NCI-H2107 treated with DMSO at 0.1 percent for 48 hours (cell line): Measurements from ENCODE around the gene RSPO4.
"Not testable (repeated sequence)": the region's sequence is repeated elsewhere in the genome, so short reads cannot be mapped to it uniquely, and the experiment has no call there.

ENCODE experiments used
- DNase-seq: peaks from one replicate; lab custom pipeline; 2025; ENCODE audit not compliant: unreplicated experiment; lab: John Stamatoyannopoulos, UW

RSPO4 gene

DNA sequence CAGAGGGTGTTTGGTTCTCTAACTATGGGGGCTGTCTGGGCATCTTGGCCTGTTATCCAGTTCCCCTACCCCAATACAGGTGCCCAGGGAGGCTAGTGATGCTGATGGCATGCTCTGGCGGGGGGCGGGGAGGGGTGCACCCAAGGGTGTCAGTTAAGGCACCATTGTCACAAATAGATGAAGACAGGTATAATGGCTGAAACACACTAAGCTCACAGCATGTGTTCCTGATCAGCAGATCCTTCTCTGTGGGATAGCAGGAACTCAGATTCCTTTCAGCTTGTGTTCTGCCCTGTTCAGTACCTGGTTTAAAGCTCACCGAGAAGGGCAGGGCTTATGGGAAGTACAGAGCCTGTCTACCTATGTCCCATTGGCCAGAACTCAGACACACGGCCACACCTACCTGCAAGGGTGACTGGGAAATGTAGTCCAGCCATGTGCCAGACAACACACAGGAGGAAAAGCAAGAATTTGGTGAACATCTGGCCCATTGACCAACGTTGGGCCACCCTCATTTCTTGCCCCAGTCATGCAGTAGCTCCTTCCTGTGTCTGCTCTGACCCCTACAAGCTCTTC, 3.4 kb upstream of the RSPO4 start:
- DNase-seq: no peak

DNA sequence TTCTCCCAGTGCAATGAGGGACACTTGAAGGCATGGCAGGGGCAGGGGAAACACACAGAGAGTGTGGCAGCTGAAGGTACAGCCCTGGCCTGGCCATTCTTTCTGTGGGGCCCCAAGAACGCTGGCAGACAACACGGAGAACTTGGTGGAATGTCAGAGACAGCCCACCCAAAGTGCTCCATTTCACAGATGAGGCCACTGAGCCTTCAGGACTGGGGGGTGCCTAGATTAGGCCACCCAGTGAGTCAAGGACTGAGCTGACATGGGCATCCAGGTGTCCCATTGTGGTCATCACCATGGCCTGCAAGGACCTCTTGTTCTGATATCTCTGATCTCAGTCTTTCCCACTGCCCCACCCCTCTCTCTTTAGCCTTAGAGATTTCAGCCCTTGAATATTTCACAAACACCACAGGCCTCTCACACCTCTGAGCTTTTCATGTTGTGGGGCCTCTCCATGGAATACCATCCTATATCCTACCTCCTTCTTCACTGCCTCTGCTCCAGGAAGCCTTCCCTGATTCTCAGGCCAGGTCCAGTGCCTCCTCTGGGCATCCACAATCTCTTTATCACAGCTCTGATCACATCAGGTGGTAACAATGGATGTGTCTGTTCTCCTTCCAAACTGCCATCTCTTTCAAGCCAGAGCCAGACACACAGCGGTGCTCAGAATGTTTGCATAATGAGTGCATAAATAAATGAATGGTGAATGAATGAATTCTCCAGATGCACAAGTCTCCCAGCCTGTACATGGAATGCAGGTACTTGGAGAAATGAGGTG, 2.0 kb upstream of the RSPO4 start:
- no peak for DNase-seq

DNA sequence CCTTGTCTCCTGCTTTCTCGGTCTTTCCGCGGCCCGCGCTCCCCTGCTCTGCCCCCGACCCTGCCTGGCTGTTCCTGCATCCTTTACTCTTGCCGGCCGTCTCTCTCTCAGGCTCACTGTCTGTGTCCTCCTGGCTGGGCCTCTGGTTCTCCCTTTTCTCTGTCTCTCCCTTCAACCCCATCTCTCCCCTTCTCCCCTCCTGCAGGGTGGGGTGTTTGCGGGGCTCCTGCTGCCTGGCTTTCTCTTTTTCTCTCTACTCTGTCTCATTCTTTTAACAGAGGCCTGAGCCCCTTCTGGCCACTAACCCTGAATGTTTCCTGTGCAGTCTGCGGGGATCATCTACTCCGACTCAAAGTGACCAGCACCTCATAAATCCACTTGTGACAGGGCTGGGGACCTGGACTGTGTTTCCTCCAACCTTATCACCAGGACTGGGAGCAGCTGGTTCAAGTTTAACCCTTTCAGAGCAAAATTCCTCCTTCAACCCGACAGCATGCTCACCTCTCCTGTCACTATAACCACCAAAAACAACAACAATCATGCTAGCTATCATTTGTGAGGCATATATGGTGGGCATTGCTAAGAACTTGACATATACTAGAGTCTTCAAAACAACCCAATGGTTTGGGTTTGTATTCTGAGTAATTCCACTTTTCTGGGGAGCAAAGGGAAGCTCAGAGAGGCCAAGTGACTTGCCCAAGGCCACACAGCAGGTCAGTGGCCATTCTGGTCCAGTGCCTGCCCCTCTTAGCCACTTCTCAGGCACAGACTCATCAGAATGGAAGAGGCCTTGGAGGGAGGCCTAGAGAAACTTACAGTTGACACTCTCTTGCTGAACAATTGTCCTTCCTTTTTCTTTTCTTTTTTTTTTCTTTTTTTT, 811 bp upstream of the RSPO4 start:
- DNase-seq: no peak

DNA sequence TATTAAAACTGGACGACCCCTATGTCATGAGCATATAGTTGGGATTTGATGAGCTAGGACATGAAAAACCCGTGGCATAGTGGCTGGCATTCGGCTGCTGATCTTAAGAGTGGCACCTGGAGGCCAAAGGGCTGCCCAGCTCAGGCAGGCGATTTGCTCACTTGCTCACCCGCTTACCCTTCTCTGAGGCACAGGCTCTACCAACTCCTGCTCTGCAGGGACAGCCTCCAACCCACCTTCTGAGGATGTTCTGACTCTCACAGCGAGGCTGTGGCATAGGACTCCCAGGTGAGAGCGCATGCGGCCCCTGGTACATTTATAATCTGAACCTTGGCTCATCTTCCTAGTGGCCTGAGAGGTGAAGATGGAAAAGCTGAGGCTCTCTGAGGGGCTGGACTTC, 995 bp downstream of the RSPO4 start:
- no peak for DNase-seq

DNA sequence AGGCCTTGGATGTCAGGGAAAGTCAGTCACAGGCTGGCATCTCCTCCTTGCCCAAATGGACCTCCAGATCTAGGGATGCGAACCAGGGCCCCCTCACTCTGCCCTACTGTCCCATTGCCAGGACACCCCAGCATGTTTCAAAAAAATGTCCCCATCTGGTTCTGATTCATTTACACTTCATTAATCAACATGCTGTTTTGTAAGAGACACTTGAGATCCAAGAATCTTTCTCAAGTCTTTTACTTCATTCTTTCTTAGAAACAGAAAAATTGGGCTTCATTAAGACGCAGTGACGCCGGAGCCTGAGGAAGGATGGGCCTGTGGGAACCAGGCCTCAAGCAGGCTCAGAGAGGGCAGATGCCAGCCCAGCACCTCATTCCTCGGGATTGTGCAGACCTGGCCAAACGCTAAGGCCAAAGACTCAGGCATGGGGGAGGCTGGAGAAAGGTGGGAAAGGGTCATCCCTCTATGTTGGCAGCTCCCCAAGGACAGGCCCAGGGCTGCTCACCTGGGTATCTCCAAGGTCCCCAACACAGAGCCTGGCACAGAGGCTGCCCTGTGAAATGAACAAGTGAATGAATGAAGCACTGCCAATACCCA, 3.8 kb downstream of the RSPO4 start:
- DNase-seq: no peak

DNA sequence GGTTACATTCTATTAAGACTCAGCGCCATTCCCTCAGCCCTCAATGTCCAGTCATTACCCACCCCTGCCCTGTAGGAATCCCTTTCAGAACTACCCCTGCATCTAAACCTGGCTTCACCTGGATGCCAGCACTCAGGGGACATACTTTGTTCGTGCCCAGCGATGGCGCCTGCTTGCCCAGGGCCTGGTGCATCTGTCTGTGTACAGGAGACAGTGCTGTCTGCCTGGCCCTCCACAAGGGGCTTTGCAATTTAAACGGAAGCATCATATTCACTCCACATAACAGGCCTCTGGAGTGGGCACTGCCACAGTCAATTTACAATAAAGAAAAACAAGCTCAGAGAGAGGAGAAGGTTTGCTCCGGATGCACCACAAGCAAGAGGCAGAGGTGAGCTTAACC, 4.6 kb downstream of the RSPO4 start:
- DNase-seq: no peak

DNA sequence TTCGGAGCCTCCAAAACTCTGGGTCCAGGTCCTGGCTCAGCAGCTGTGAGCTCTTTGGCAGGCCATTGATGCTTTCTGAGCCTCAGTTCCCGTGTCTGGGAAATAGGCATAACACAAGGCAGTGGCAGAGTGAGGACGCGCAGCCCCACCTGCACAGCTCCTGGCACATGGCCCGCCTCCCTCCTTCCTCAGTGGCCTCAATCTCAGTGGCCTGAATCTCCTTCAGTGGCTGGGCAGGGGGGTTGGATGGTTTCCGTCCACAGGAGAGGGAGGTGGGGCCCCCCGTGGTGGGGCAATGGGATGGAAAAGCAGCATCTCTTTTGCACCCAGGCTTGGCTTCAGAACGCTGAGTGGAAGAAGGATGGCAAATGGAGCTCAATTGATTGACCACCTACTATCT, 5.1 kb downstream of the RSPO4 start:
- no peak for DNase-seq

DNA sequence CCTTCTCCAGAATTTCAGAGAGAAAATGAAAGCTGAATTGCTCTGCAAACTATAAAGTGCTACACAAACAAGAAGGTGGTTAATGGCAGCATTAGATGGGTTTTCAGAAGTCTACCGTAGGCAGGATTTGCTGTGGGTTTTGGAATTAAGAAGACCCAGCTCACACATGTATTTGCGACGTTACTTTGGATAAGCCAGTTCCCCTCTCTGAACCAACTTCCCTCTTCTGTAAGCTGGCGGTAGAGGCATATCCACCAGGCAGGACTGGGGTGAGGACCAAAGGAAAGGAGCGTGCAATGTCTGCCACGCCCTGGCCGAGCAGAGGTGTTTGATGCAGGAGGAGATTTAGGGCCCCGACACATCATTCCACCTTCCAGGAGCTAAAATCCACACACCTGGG, 6.9 kb downstream of the RSPO4 start:
- no peak for DNase-seq

DNA sequence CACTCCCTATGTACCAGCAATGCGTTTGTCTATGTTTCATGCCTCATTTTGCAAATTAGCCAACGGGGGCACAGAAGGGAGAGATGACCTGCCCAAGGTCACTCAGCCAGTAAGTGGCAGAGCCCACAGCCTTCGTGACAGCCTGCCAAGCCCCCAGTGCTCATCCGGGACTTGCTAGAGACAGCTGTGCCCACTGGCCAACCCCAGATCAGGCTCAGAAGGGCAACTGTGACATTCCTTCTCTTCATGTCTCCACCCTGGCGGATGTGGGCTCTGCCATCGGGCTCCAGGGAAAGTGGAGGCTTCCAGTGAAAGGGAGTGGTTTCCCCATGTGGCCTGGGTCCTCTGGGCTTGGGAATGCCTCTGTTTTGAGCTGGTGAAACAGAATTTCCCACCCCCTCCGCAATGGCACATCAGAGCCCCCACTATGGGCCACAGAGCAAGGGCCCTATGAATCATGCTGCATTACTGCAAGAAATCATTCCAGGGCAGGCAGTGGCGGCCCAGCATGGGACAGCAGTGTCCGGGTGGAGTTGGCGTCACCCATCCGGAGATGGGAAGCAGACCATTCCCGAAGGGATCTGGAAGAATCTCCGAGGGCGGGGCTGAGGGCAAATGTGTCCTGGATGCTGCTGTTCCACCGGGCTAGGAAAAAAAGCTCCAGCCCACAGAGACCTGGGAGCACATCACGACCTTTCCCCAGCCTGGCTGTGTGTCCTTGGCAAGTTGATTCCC, 9.1 kb downstream of the RSPO4 start:
- no peak for DNase-seq

DNA sequence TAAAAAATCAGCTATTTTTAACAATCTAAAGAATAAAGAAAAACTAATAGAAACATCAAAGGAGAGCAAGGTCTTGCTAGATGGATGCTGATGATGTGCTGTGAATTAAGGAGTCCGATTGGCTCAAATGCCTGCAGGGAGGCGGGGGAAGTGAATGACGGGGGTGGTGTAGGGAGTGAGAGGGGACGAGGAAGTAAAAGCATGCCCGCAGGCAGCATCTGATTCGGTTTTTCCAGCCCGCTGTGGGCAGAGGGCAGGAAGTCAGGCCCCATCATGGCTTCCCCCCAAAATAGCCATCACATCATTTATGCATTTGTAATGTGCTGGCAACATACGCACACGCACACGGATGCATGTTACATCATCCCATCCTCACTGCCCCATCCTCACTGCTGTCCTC, 10.3 kb downstream of the RSPO4 start:
- no peak for DNase-seq

DNA sequence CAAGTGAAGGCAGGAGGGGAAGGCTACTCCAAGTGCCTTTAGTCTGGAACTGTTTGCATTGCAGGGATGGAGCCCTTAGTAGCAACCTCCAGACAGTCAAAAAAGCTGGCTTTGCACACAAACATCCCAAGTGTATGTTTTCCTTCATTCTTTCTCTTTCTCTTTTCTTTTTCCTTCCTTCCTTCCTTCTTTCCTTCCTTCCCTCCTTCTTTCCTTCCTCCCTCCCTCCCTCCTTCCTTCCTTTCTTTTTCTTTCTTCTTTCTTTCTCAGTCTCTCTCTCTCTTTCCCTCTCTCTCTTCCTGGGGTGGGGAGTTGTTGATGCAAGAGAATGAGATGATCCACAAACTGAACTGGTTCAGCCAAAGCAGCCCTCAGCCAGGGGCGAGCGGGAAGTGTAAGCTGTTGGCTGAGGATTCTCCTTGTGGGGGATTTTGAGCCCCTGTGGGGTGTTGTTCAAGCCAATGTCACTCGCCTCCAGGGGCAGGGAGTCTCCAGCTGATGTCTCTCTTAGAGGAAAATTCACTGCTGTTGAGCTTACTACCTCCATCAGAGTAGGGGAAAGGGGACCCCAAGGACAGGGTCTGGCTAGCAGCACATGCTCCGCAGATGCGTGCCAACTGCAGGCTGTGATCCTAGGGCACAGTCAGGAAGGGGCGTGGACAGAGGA, 11.7 kb downstream of the RSPO4 start:
- no peak for DNase-seq

DNA sequence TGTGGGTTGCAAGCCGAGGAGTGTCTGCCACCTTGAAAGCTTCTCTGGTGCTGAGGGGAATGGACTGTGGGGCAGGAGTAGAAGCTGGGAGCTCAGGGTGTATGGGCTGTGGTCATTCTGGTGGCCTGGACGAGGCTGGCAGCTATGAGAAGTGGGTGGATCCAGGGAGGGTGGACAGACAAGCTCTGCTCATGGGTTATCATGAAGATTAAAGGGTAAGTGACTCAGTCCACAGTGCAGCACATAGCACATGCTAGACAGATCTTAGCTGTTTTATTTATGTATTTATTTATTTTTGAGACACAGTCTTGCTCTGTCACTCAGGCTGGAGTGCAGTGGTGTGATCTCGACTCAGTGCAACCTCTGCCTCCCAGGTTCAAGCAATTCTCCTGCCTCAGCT, 13.8 kb downstream of the RSPO4 start:
- no peak for DNase-seq

DNA sequence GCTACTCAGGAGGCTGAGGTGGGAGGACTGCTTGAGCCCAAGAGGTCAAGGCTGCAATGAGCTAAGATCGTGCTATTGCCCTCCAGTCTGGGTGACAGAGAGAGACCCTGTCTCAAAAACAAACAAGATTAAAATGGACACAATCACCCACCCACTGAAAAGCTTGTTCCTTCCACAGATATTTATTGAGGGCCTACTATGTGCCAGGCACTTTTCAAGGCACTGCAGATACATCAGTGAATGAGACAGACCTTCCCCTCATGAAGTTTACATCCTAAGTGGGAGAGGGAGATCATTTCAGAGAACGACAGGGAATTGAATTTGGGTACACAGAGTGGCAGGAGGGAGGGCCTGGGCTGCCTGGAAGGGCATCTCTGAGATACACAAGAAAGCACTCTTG, 14.4 kb downstream of the RSPO4 start:
- DNase-seq: no peak

DNA sequence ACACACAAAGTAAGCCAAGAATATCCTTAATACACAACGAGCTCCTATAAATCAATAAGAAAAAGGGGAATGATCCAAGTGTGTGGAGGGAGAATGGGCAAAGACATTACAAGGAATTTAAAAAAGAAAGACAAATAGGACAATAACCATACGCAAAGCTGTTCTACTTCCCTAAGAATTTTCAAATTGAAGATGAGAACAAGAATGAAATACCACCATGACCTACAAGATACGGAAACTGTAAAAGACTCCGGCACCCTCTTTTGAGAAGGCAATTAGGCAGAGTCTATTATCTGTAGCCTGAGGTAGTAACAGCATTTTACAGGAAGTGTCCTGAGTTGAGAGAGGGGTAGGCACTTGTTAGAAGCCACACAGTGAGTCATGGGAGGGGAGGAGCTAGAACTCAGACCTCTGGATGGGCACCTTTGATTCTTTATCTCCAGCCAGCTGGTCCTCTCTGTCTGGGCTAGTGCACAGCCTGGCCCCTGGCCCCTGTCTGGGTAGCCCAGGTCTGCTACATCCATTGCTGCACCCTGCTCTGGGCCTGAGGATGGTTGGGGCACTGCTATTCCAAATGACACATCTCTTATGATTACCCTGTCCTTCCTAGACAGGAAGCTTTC, 15.3 kb downstream of the RSPO4 start:
- no peak for DNase-seq

DNA sequence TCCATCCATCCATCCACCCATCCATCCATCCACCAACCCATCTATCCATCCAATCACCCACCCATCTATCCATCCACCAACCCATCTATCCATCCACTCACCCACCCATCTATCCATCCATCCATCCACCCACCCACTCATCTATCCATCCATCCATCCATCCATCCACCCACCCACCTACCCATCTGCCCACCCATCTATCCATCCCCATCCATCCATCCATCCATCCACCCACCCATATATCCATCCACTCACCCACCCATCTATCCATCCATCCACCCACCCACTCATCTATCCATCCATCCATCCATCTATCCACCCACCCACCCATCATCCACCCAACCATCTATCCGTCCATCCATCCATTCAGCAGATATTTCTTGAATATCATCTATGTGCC, 17.1 kb downstream of the RSPO4 start:
- not testable (repeated sequence) for DNase-seq

DNA sequence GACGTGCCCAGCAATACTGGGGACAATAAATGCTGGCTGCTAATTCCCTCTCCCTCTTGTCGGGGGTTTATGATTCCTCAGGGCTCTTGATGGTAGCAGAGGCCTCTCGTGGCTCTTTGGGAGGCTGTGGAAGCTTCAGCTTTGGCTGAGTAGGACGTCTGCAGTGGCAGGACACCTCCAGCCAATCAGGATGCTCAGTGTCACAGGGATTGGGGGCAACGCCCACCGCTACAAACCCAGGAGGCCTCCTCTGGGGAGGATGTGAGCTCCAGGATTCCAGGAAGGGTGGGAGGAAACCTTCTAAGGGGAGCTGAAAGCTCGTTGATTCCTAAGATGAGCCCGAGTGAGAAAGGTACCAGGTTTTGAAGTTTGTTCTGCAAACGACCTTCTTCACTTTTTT, 19.4 kb downstream of the RSPO4 start:
- DNase-seq: no peak

DNA sequence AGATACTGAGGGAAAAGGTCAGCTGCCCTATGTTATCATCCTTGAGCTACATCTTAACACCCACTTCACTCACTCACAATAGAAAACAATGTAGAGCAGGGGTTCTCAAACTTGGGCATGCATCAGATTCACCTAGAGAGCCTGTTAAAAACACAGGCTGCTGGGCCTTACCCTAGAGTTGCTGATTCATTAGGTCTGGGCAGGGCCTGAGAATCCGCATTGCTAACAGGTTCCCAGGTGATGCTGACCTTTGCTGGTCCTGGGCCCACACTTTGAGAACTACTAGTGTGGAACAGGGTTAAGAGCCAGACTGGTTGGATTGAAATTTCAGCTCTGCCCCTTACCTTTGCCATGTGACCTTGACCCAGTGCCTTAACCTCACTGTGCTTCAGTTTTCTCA, 25.1 kb downstream of the RSPO4 start:
- DNase-seq: no peak

DNA sequence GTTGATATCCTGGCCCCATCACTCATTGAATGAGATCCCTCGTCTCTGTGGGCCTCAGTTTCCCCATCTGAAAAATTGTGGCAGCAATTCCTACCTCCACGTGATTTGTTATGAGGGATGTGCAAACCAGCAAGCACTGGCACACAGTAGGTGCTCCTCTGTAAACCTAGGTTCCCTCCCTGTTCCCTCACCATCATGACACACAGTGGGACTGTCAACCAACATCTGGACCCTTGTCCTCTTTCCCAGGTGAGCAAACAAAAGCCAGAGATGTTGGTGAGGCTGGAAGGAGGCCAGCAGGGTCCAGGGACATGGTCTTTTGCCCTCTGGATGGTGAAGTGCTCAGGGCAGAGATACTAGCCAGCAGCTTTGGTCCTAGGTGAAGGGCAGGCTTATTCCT, 26.1 kb downstream of the RSPO4 start:
- no peak for DNase-seq

DNA sequence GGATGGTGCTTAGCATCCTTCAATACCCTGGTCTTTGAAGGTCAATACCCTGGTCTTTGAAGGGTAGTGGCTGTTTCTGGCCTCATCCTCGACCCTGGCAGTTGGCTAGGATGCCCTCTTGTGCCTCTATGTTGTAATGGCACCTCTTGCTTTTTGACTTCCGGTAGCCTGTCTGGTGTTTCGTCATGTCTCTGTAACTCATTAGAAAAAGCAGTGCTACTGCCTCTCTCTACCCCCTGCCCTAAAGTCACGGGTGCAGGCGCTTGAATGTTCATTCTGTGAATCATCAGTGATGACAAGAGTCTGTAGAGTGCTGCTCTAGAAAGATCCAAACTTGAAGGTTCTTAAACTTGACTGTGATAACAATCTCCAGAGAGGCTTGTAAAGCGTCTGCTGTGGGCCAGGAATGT, 28.3 kb downstream of the RSPO4 start:
- no peak for DNase-seq

DNA sequence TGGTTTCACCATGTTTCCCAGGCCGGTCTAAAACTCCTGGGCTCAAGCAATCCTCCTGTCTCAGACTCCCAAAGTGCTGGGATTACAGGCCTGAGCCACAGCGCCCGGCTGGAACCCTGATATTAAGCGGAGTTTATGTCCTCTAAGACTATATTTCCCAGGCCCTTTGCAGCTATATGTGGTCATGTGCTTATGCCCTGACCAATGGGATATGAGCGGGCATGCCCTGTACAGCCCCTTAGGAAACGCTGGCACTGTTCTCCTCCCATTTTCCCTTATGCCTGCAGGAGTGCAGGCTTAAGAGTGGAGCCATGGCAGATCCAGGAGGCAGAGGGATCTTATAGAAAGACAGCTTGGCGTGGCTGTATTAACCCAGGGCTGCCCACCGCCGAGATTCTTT, 29.9 kb downstream of the RSPO4 start:
- no peak for DNase-seq
